Activated effector memory CD4-positive, alpha-beta T cell treated with anti-CD3 and anti-CD28 coated beads, Interleukin-2, amount 50 U/mL, for 16 hours (primary cell): Measurements from ENCODE around the gene GAK.
"Not testable (repeated sequence)": the region's sequence is repeated elsewhere in the genome, so short reads cannot be mapped to it uniquely, and the experiment has no call there.

Experiments used
- DNase-seq: peaks from one replicate; pipeline ENCODE4 v3.0.0-alpha.2; 2020

GAK gene

GRCh38 chr4:952881-953573 is 20.9 kb upstream of the GAK start:
- DNase-seq = peak; percentile 57

GRCh38 chr4:951594-952468 is 19.7 kb upstream of the GAK start:
- peak; percentile 60 for DNase-seq

GRCh38 chr4:951186-951585 is 19.1 kb upstream of the GAK start:
- peak; percentile 28 for DNase-seq

- DNase-seq = peak; percentile 46
These were observed 18.3 kb upstream of the GAK start for GRCh38 chr4:950136-951020.

GRCh38 chr4:949656-950055 is 17.5 kb upstream of the GAK start:
- peak; percentile 44 for DNase-seq

- peak; percentile 58 for DNase-seq
These were observed 16.8 kb upstream of the GAK start for GRCh38 chr4:948936-949300.

- DNase-seq = peak; percentile 55
These were observed 16.2 kb upstream of the GAK start for GRCh38 chr4:948101-948935.

- DNase-seq = no peak
These were observed 15.4 kb upstream of the GAK start for GRCh38 chr4:947491-947971.

- DNase-seq = peak; percentile 36
These were observed 14.7 kb upstream of the GAK start for GRCh38 chr4:946517-947471.

- peak; percentile 33 for DNase-seq
These were observed 14.0 kb upstream of the GAK start for GRCh38 chr4:946103-946450.

GRCh38 chr4:945274-946102 is 13.4 kb upstream of the GAK start:
- DNase-seq = peak; percentile 33

GRCh38 chr4:939508-939907 is 7.4 kb upstream of the GAK start:
- DNase-seq = not testable (repeated sequence)

GRCh38 chr4:932713-933070 is 576 bp upstream of the GAK start:
- no peak for DNase-seq

- DNase-seq = peak; percentile 56
These were observed 739 bp downstream of the GAK start for GRCh38 chr4:931194-931959.

GRCh38 chr4:930827-931193 is 1.3 kb downstream of the GAK start:
- DNase-seq = peak; percentile 63

- peak; percentile 63 for DNase-seq
These were observed 2.0 kb downstream of the GAK start for GRCh38 chr4:930028-930551.

- peak; percentile 38 for DNase-seq
These were observed 2.9 kb downstream of the GAK start for GRCh38 chr4:929096-929765.

GRCh38 chr4:927566-927965 is 4.5 kb downstream of the GAK start:
- DNase-seq = peak; percentile 19

GRCh38 chr4:926538-926937 is 5.6 kb downstream of the GAK start:
- DNase-seq = peak; percentile 61
